HepG2 (cell line): Measurements from ENCODE around the gene CADM4. TPM values are rescaled to one million over a fixed set of nuclear protein-coding genes. Genes with fewer than 3 reads are reported as not detected.

Source experiments
- ATAC-seq: fragments of 200-7000 bp; cut with Tn5 transposase; 3 replicates; pipeline ENCODE4 v1.9.1; 2020; ENCODE audit warnings: mild to moderate bottlenecking, moderate library complexity
- BruUV-seq: library from RNA; stranded (reverse); fragments of 400-500 nt; replicated peaks from 2 replicates; lab custom pipeline; 2021; lab: Mats Ljungman, UMichigan
- CTCF ChIA-PET: fragments of 300-600 bp; formaldehyde crosslinking; extraction: SDS; loops from one replicate; lab custom pipeline; 2021; ENCODE audit warnings: low total read pairs, inconsistent platforms, low intra/inter-chr PET ratio; lab: Yijun Ruan, JAX
- POLR2A ChIA-PET: fragments of 350-600 bp; sonication (Branson Sonifier 250); formaldehyde crosslinking; loops from one replicate; lab custom pipeline; 2020; ENCODE audit warnings: antibody characterized with exemption, inconsistent platforms; lab: Yijun Ruan, JAX
- DNase-seq: peaks from one replicate; pipeline ENCODE4 v3.0.0-alpha.2; 2015; ENCODE audit warnings: low spot score
- FAIRE-seq: peaks from 3 replicates; lab custom pipeline; 2011; peaks lifted over from hg19 to GRCh38; lab: Jason Lieb, UNC
- H2AFZ ChIP-seq: one replicate; pipeline ENCODE4 v1.6.1; 2011; ENCODE audit warnings: low read length, inconsistent platforms
- H3K27ac ChIP-seq: fragments of 300-600 bp; 3 replicates; pipeline ENCODE4 v1.8.0; 2011; ENCODE audit warnings: mixed run types, mild to moderate bottlenecking, mixed read lengths, low read length, inconsistent platforms; ENCODE audit not compliant: insufficient read depth; ENCODE audit errors: extremely low read length
- H3K27me3 ChIP-seq, 2 experiments: fragments of 200-600 bp in 1 of 2; 2 replicates in 1 of 2; 3 replicates in 1 of 2; pipeline versions ENCODE4 v1.6.0 to v1.8.0; 2011; ENCODE audit warnings: low read length in 2 of 2, mild to moderate bottlenecking in 2 of 2, moderate library complexity in 2 of 2, inconsistent platforms in 1 of 2; ENCODE audit not compliant: insufficient read depth in 2 of 2, control insufficient read depth in 1 of 2
- H3K36me3 ChIP-seq, 2 experiments: fragments of 200-600 bp in 1 of 2; replicated peaks in 1 of 2; 2 replicates in 1 of 2; 3 replicates in 1 of 2; pipeline versions ENCODE4 v1.5.1 to v1.8.0; 2011; ENCODE audit warnings: low read length in 2 of 2, inconsistent platforms in 1 of 2; ENCODE audit not compliant: insufficient read depth in 2 of 2, control insufficient read depth in 1 of 2
- H3K4me1 ChIP-seq: 2 replicates; pipeline ENCODE4 v1.5.1; 2012; ENCODE audit warnings: low read length, inconsistent platforms; ENCODE audit not compliant: insufficient read depth
- H3K4me2 ChIP-seq: 2 replicates; pipeline ENCODE4 v1.6.0; 2011; ENCODE audit warnings: low read depth, low read length, inconsistent platforms
- H3K4me3 ChIP-seq, 3 experiments: fragments of 200-600 bp in 1 of 3; sonication (generic), shearing (Covaris generic) in 1 of 3; replicated peaks in 1 of 3; 2 replicates each; pipeline ENCODE4 v1.5.1; 2011 to 2016; ENCODE audit warnings: low read length in 3 of 3, inconsistent platforms in 2 of 3, low read depth in 2 of 3, mild to moderate bottlenecking in 2 of 3, control low read depth in 1 of 3, mixed read lengths in 1 of 3; ENCODE audit not compliant: insufficient read depth in 1 of 3
- H3K79me2 ChIP-seq: one replicate; pipeline ENCODE4 v1.6.1; 2011; ENCODE audit warnings: low read length, inconsistent platforms; ENCODE audit not compliant: insufficient read depth
- H3K9ac ChIP-seq: 2 replicates; pipeline ENCODE4 v1.6.0; 2011; ENCODE audit warnings: mild to moderate bottlenecking, low read depth, low read length, inconsistent platforms; ENCODE audit not compliant: insufficient read depth
- H3K9me3 ChIP-seq: 2 replicates; pipeline ENCODE4 v1.5.1; 2012; ENCODE audit warnings: mild to moderate bottlenecking, low read length
- H4K20me1 ChIP-seq: 2 replicates; pipeline ENCODE4 v1.6.0; 2011; ENCODE audit warnings: inconsistent platforms, mild to moderate bottlenecking, low read length, moderate library complexity; ENCODE audit not compliant: insufficient read depth
- CEBPB ChIP-seq: IDR thresholded peaks from 2 replicates; pipeline ENCODE4 v1.6.1; 2011; ENCODE audit warnings: low read depth, low read length, improper control_type of control experiment, borderline replicate concordance
- GPN1 ChIP-seq: sonication (generic); formaldehyde crosslinking; IDR thresholded peaks from 2 replicates; pipeline ENCODE4 v1.5.1; 2020; ENCODE audit warnings: missing genetic modification reagents, borderline replicate concordance
- ISX ChIP-seq: sonication (generic); formaldehyde crosslinking; conservative IDR thresholded peaks from 2 replicates; pipeline ENCODE4 v1.5.0; 2020; ENCODE audit warnings: missing genetic modification reagents
- KDM5A ChIP-seq: fragments of 200-600 bp; sonication (generic); IDR thresholded peaks from 2 replicates; pipeline ENCODE4 v1.7.0; 2018; ENCODE audit warnings: antibody characterized with exemption, mild to moderate bottlenecking, low read length, borderline replicate concordance
- MAFG ChIP-seq: sonication (generic); formaldehyde crosslinking; IDR thresholded peaks from 2 replicates; pipeline ENCODE4 v1.5.1; 2020; ENCODE audit warnings: mild to moderate bottlenecking, missing genetic modification reagents
- RFX3 ChIP-seq: IDR thresholded peaks from 2 replicates; pipeline ENCODE4 v1.6.1; 2016; ENCODE audit warnings: missing biosample characterization, missing genetic modification reagents
- SIX4 ChIP-seq: sonication (generic); formaldehyde crosslinking; IDR thresholded peaks from 2 replicates; pipeline ENCODE4 v1.4.0; 2020; ENCODE audit warnings: missing genetic modification reagents
- TAF1 ChIP-seq: sonication (generic); formaldehyde crosslinking; IDR thresholded peaks from 2 replicates; pipeline ENCODE4 v1.4.0; 2020; ENCODE audit warnings: missing genetic modification reagents
- ZNF326 ChIP-seq: sonication (generic); formaldehyde crosslinking; IDR thresholded peaks from 2 replicates; pipeline ENCODE4 v1.4.0; 2020; ENCODE audit warnings: missing genetic modification reagents, borderline replicate concordance
- ZNF441 ChIP-seq: sonication (generic); formaldehyde crosslinking; IDR thresholded peaks from 2 replicates; pipeline ENCODE4 v1.7.0; 2021; ENCODE audit warnings: missing genetic modification reagents, borderline replicate concordance
- WGBS: methylation state at CpG from one replicate; pipeline ENCODE4 v1.1.6; 2017; ENCODE audit warnings: low lambda C conversion rate; 5-methylcytosine and 5-hydroxymethylcytosine counted together
- in situ Hi-C: cut with HindIII; loops from 2 replicates; pipeline ENCODE4 v1.10.0; 2017; ENCODE audit warnings: low pct_unique_long_range_greater_than_20kb; ENCODE audit not compliant: extremely low pct_ligation_motif_present
- intact Hi-C: fragments of 100-400 bp; cut with micrococcal nuclease; formaldehyde crosslinking; loops from one replicate; pipeline ENCODE4 v1.10.0; 2022; ENCODE audit not compliant: unreplicated experiment
- polyA plus RNA-seq, 8 experiments: library from polyadenylated mRNA; depleted of rRNA in 3 of 8; stranded (reverse) in 7 of 8; unstranded in 1 of 8; fragments of >200 nt; fragmentation: Illumina TruSeq in 4 of 8; extraction: Trizol in 4 of 8; gene quantifications; 2 replicates each; pipeline versions ENCODE4 v1.2.1 to v1.2.3, GENCODE V29; 2011 to 2016; ENCODE audit warnings: low read depth in 4 of 8, missing spikeins in 1 of 8, mixed read lengths in 1 of 8; ENCODE audit not compliant: insufficient read depth in 1 of 8
- total RNA-seq, 5 experiments: library from RNA; depleted of rRNA; stranded (reverse); fragments of >200 nt; fragmentation: Illumina TruSeq; extraction: Trizol; gene quantifications; 2 replicates each; pipeline ENCODE4 v1.2.3, GENCODE V29; 2016; ENCODE audit warnings: low read depth in 1 of 5
- TF ChIP-seq, protein P1 (sequence below): sonication (generic); formaldehyde crosslinking; IDR thresholded peaks from 2 replicates; pipeline ENCODE4 v1.8.0; 2022; ENCODE audit warnings: mild to moderate bottlenecking, missing genetic modification reagents, borderline replicate concordance
- TF ChIP-seq, protein P2 (sequence below): IDR thresholded peaks from 2 replicates; pipeline ENCODE4 v1.6.1; 2016; ENCODE audit warnings: missing compliant biosample characterization, missing genetic modification reagents, borderline replicate concordance
- TF ChIP-seq, protein P3 (sequence below): IDR thresholded peaks from 2 replicates; pipeline ENCODE4 v1.6.1; 2016; ENCODE audit warnings: low read depth

The CADM4 gene
- total and polyA plus RNA-seq, 2 of the 13 experiments (the other 11 are each of a cell fraction or from before 2014, with no cell fraction given) = 8.5 to 16.0 TPM

- intact Hi-C loops (no loop called here), in situ Hi-C loops (no loop called here)
- no peak overlapping the region for H2AFZ ChIP-seq
- no peaks in the 10 kb centered on the region for H3K79me2 ChIP-seq
- no peak overlapping the region for H3K9ac ChIP-seq
- BruUV-seq = no TSS peak
- ATAC-seq (no peak), FAIRE-seq (no peak), DNase-seq (no peak)
- WGBS = 96% methylated on average over 5 of the region's 5 CpGs
- POLR2A ChIA-PET = no interaction called here
- CTCF ChIA-PET = no interaction called here
- no peak overlapping the region for H3K4me2 ChIP-seq
- peaks cover 32% of the 10 kb centered on the region for H3K4me1 ChIP-seq
- no peaks in the 10 kb centered on the region for H3K9me3 ChIP-seq
- no peaks in the 10 kb centered on the region for H3K27me3 ChIP-seq
- no peak overlapping the region for H3K4me3 ChIP-seq
- H3K27ac ChIP-seq = no peak overlapping the region
- H3K36me3 ChIP-seq = no peaks in the 10 kb centered on the region
- no peaks in the 10 kb centered on the region for H4K20me1 ChIP-seq
- TF ChIP-seq TAF1 (CRISPR knock-in tag) (no peak), KDM5A (no peak), GPN1 (CRISPR knock-in tag) (no peak), RFX3 (CRISPR knock-in tag) (no peak), MAFG (CRISPR knock-in tag) (no peak), ZNF326 (CRISPR knock-in tag) (no peak), ZNF441 (no peak), CEBPB (no peak), ISX (CRISPR knock-in tag) (no peak), SIX4 (CRISPR knock-in tag) (no peak)
- TF ChIP-seq, protein P1, sequence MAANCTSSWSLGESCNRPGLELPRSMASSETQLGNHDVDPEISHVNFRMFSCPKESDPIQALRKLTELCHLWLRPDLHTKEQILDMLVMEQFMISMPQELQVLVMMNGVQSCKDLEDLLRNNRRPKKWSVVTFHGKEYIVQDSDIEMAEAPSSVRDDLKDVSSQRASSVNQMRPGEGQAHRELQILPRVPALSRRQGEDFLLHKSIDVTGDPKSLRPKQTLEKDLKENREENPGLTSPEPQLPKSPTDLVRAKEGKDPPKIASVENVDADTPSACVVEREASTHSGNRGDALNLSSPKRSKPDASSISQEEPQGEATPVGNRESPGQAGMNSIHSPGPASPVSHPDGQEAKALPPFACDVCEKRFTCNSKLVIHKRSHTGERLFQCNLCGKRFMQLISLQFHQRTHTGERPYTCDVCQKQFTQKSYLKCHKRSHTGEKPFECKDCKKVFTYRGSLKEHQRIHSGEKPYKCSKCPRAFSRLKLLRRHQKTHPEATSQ = no peak
- TF ChIP-seq, protein P2, sequence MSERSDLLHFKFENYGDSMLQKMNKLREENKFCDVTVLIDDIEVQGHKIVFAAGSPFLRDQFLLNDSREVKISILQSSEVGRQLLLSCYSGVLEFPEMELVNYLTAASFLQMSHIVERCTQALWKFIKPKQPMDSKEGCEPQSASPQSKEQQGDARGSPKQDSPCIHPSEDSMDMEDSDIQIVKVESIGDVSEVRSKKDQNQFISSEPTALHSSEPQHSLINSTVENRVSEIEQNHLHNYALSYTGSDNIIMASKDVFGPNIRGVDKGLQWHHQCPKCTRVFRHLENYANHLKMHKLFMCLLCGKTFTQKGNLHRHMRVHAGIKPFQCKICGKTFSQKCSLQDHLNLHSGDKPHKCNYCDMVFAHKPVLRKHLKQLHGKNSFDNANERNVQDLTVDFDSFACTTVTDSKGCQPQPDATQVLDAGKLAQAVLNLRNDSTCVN (CRISPR knock-in tag) = no peak
- TF ChIP-seq, protein P3, sequence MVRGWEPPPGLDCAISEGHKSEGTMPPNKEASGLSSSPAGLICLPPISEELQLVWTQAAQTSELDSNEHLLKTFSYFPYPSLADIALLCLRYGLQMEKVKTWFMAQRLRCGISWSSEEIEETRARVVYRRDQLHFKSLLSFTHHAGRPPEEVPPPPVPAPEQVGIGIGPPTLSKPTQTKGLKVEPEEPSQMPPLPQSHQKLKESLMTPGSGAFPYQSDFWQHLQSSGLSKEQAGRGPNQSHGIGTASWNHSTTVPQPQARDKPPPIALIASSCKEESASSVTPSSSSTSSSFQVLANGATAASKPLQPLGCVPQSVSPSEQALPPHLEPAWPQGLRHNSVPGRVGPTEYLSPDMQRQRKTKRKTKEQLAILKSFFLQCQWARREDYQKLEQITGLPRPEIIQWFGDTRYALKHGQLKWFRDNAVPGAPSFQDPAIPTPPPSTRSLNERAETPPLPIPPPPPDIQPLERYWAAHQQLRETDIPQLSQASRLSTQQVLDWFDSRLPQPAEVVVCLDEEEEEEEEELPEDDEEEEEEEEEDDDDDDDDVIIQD (CRISPR knock-in tag) = no peak
These were observed 8.2 kb downstream of the CADM4 start for GRCh38 chr19:43631491-43631890.
